Measurements from ENCODE around the gene PKM.
A peak's percentile ranks its signal among the peaks of the same experiment; 100 is the strongest.
"Not testable (repeated sequence)": the region's sequence is repeated elsewhere in the genome, so short reads cannot be mapped to it uniquely, and the experiment has no call there.

The PKM gene

GRCh38 chr15:72231066-72231832, at the start of gene PKM:
PKM (minus strand) TSS chr15:72231190; CDS start chr15:72219097, 12,093 bp downstream.
- peak; percentile 74 to 96 (median 86) for DNase-seq

- no peak for DNase-seq
Observed at GRCh38 chr15:72280751-72281150, 49.8 kb upstream of the PKM start.

- DNase-seq, result no peak
Observed at GRCh38 chr15:72278737-72279136, 47.7 kb upstream of the PKM start.

DNA sequence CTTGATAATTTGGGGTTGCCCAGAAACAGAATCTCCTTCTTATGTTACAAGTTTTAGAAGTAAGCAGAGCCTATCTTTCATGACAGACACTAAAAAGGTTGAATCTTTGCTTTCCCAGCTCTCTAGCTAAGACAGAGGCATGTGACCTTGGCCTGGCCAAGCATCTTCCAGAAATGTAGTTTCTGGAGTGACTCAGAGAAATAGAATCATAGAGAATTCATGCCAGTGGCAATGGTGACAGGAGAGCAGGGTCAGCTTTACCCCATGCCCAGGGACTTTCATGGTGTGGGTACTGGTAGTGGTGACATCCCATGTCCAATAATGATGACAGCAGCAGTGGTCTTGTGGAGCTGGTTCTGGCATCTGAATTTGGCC, 45.3 kb upstream of the PKM start:
- no peak for DNase-seq

GRCh38 chr15:72275635-72276325, 44.8 kb upstream of the PKM start:
- DNase-seq, result not testable (repeated sequence)

GRCh38 chr15:72272997-72273352, 42.0 kb upstream of the PKM start:
- DNase-seq, result no peak

DNA sequence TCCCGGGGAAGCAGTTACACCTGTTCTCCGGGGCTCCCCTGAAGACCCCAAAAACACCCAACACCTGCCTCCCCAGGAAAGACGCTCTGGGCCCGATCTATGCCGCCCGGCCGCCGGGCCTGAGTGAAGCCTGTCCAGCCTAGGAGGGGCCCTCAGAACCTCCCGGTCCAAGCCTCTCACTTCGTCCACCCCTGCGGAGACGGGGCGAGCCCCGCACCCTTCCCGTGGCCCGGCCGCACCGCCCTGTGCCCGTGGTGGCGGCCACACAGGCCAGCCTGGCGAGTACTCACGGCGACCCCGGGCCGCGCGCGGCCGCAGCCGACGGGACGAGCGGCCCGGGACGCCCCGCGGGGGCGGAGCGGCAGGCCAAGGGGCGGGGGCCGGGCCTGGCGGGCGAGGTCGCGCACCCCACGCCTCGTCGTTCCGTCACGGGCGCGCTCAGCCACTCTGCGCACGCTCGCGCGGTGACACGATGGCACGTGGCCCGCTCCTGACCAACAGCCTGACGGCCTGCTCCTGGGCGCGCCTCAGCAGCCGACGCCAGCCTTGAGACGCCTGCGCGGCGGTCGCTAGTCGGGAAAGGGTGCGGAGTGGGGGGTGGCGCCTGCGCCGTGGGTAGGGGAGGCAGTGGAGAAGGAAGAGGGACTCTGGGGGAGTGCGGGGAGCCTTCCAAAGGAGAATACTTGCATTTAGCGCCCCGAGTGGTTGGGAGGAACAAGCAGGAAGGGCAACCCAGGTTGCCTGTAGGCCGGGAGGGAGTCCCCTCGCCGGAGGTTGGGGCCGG, 41.4 kb upstream of the PKM start, which contains the start of gene PARP6:
Gene PARP6 (minus strand): TSS at position 342 of the 784 bp plus-strand sequence. CDS start 5,077 bp downstream, outside the sequence.
- DNase-seq, result peak; percentile 92 to 98 (median 97)

DNA sequence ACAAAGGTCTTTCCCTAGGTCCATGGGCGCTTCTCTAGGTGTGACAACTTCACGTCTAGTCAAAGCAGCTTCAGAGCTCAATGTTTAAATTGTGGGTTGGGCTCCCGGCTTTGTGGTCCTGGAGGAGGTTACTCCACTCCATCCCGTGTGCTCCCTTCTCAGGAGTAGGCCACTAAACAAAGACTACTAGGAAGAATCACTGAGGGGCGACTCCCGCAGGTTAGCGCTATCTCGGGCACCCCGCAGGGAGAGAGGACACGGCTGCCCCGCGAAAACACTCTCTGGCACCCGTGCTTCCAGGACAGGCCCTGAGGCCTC, 40.9 kb upstream of the PKM start:
- no peak for DNase-seq

- DNase-seq, result no peak
Observed at GRCh38 chr15:72271221-72271620, 40.2 kb upstream of the PKM start.

DNA sequence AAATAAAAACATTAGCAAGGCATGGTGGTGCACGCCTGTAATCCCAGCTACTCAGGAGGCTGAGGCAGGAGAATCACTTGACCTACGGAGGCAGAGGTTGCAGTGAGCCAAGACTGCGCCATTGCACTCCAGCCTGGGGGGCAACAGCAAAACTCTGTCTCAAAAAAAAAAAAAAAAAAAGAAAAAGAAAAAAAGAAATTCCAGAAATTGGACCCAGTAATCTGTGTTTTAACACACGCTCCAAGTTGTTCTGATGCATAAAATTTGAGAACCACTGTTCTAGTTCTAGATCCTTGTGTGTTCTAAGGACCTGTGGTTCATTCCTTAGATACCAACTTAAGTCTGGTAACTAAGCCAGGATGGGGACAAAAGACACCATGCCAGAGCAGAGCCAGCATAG, 38.7 kb upstream of the PKM start:
- DNase-seq, result no peak

- DNase-seq, result no peak
Observed at GRCh38 chr15:72265031-72265430, 34.0 kb upstream of the PKM start.

GRCh38 chr15:72252663-72253299, 21.8 kb upstream of the PKM start:
- DNase-seq, result no peak

DNA sequence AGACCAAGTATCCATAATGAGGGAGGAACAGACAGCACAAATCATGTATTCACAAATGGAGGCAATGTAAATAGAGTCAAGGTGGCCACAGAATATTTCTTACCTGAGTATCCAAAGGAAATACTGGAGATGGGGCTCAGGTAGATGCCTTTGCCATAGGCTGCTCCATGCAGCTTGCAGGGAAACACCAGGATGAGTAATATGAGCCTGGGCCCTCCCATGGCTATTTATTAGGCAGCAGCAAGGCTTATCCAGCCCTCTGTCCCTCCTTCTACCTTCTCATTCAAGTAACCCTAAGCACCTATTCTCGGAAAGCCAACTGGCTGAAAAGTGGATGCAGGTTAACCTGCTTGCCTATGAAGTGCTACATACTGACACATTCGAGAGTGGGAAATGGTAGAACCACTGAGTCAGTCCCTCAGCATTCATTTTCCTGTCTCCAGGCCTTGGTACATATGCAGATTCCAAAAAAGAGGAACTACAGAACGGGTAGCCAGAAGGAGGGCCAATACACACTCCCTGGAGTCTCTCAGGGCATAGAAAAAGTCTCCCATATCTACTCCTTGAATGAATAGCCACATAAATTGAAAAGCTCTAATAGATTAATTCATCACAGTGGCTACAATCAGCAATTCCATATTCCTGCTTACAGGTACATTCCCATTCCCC, 18.3 kb upstream of the PKM start:
- no peak for DNase-seq

DNA sequence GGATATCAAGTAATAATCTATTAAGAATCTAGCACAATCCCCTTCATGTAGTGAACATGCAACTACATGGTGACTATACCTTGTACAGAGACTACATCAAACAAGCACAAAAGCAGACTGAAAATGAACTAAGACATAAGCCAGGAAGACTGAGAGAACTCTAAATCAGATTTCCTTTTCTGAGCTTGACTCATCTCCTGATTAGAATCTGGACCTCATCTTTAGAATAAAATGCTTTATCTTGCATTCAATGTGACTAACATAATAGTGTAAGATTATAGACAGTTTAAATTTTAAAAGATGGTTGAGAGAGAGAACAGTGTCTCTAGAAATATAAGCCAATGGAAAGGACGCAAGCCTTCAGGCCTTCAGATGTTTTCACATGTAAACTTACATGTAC, 17.5 kb upstream of the PKM start:
- DNase-seq, result no peak

GRCh38 chr15:72242775-72243370, 11.9 kb upstream of the PKM start:
- no peak for DNase-seq

- DNase-seq, result no peak
Observed at GRCh38 chr15:72239652-72240051, 8.7 kb upstream of the PKM start.

DNA sequence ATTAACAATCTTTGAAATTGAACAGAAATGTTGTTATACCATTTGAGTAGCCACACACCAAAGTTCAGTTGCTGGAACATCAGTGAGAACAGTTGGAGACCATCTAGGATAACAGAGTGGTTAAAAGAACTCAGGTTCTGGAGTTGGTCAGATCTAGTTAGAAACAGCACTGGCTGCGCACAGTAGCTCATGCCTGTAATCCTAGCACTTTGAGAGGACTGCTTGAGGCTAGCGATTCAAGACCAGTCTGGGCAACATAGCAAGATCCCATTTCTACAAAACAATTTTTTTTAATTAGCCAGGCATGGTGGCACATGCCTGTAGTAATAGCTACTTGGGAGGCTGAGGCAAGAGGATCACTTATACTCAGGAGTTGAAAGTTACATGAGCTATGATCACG, 7.6 kb upstream of the PKM start:
- no peak for DNase-seq

DNA sequence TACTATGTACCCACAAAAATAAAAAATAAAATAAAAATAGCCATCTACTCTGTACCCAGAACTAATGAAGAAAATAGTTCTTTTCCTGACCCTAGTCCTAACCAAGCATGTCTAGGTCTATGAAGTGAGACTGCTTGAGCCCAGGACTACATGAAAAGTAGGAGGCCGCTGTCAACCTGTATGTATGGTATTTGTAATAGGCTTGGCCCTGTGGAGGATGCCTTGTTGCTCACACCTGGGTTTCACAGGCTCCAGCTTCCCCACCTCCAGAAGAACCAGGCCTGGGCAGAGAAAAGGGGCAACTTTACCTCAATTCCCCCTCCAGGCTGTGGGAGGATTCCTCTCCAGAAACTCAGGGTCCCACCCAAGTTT, 6.8 kb upstream of the PKM start:
- no peak for DNase-seq

DNA sequence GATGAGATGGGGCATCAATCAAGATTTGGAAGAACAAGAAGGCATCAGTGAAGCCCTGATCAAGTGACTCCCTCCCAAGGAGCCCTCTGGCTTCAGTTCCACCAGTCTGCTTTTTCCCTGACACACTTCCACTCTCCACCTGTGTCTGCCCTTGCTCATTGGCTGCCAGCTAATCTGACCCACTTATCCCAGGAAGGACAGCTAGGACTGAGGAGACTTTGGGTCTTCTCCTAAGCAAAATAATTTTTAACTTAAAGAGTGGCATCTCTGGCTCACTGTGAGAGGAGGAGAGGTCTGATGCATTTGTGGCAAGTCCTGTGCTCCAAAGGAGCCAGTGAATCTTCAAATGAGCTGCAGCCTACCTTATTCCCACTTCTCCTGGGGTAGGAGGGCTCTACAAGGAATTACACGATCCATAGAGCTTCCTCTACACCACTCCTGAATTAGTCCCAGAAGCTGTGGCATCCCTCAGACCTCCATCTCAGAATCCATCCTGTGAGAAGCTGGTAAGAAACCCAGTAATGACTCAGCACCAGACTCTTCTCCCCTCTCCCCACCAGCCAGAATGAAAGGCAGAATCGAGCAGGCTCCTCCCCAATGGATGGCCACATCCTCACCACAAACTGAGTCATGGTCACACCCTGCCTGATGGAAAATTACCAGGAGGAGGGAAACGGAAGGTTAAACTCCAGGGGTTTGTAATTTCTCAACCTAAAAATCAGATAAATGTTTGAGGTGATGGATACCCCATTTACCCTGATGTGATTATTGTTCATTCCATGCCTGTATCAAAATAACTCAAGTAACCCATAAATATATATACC, 6.3 kb upstream of the PKM start:
- DNase-seq, result peak in 2 of 4 experiments; percentile 22 to 50

DNA sequence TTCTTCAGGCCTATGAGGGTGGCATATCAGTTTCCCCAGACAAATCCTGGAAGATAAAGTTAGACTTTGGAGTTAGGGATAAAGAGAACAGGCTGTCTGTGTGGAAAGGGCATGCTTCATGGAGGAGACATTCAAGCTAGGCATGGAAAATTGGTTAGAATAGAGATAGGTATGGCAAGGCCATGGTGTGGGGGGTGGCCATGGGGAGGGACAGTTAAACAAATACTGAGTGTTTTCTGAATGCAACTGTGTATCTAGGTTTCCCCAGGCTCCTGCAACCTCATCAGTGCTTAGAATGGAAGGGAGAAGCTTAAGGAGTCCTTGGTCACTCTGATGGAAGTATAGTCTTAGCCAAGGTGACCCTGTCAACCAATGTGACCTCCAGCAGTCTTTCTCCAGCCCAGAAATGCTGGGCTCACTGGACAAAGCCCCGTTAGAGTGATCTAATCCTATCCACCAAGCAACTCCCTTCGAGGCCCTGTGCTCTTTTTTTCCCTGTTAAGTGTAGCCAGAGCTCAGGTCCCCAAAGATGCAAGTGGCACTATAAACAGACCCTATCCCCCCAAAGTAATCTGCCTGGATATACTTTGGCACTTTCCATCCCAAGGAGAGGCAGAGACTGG, 5.5 kb upstream of the PKM start:
- no peak for DNase-seq

DNA sequence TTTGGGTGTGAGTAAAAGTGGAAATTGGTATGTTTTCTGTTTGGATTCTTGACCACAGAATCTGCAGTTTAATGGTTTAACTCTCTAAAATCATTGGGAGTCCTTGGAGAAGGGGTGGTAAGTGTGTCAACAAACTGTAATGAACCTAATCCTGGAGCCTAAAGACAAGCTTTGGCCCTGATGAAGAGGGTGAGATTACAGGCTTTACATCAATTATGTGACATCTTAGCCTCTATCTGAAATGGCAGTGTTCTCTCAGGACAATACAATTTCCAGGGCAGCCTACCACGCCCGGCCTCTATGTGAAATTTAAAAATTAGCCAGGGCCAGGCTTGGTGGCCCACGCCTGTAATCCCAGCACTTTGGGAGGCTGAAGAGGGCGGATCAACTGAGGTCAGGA, 4.3 kb upstream of the PKM start:
- DNase-seq, result no peak

Data from activated CD4-positive, CD25-positive, alpha-beta regulatory T cell (primary cell).